Testis (tissue), 3 donors: ENCODE data around the gene FOXL1. TPM values are rescaled to one million over a fixed set of nuclear protein-coding genes. Genes with fewer than 3 reads are reported as not detected.

Experiments
- DNase-seq: peaks from one replicate; pipeline ENCODE4 v3.0.0-alpha.2; 2019
- H3K27ac ChIP-seq, 2 donors: fragments of 200-600 bp; sonication (generic); one replicate each; pipeline ENCODE4 v1.5.1; 2019
- H3K27me3 ChIP-seq: fragments of 200-600 bp; sonication (generic); one replicate; pipeline ENCODE4 v1.5.1; 2019
- H3K36me3 ChIP-seq: fragments of 200-600 bp; sonication (generic); one replicate; pipeline ENCODE4 v1.5.1; 2017; ENCODE audit warnings: low read depth; ENCODE audit errors: missing control alignments
- H3K4me1 ChIP-seq: fragments of 200-600 bp; sonication (generic); one replicate; pipeline ENCODE4 v1.5.1; 2019
- H3K4me3 ChIP-seq, 2 donors: fragments of 200-600 bp; sonication (generic); one replicate each; pipeline ENCODE4 v1.5.1; 2017 to 2019
- H3K9me3 ChIP-seq: fragments of 200-600 bp; sonication (generic); one replicate; pipeline ENCODE4 v1.5.1; 2017
- CTCF ChIP-seq, 3 experiments: fragments of 450-650 bp in 2 of 3; fragments of 200-600 bp in 1 of 3; sonication (generic) in 1 of 3; IDR thresholded peaks; one replicate each; pipeline ENCODE4 v1.5.1; 2016 to 2019; ENCODE audit warnings: antibody characterized with exemption in 3 of 3, mild to moderate bottlenecking in 2 of 3, moderate library complexity in 1 of 3
- POLR2A ChIP-seq: fragments of 450-650 bp; IDR thresholded peaks from one replicate; pipeline ENCODE4 v1.6.1; 2017; ENCODE audit warnings: antibody characterized with exemption, mild to moderate bottlenecking, moderate library complexity
- WGBS, 2 donors: methylation state at CpG; one replicate each; pipeline ENCODE4 v1.1.5; 2018; 5-methylcytosine and 5-hydroxymethylcytosine counted together
- intact Hi-C: fragments of 100-400 bp; cut with DNase I; formaldehyde crosslinking; loops from one replicate; pipeline ENCODE4 v1.15.1; 2023; ENCODE audit warnings: low total_unique reads
- polyA plus RNA-seq: library from polyadenylated mRNA; stranded (reverse); fragments of 350-450 nt; fragmentation: Illumina TruSeq; extraction: RNeasy Lipid Tissue Mini Kit (QIAGEN cat#74804); gene quantifications from one replicate; pipeline ENCODE4 v1.2.3, GENCODE V29; 2014; ENCODE audit warnings: low read depth, low replicate concordance; ENCODE audit not compliant: insufficient read depth
- total RNA-seq, 2 donors: library from RNA; depleted of rRNA; stranded (reverse); fragments of >200 nt; gene quantifications; one replicate each; pipeline ENCODE4 v1.2.3, GENCODE V29; 2016

The FOXL1 gene
- total and polyA plus RNA-seq, 3 donors from 2014 or later: 1.4 to 5.9 (median 4.6) TPM

- WGBS, 2 donors: 87 to 91% methylated on average over 17 of the region's 17 CpGs
- DNase-seq: no peak
- H3K4me1 ChIP-seq: no peaks in the 10 kb centered on the region
- no peaks in the 10 kb centered on the region for H3K36me3 ChIP-seq
- no peaks in the 10 kb centered on the region for H3K9me3 ChIP-seq
- no peak overlapping the region for H3K27ac ChIP-seq
- no peak overlapping the region for H3K4me3 ChIP-seq
- intact Hi-C loops: no loop called here
- H3K27me3 ChIP-seq: no peaks in the 10 kb centered on the region
- TF ChIP-seq CTCF (IDR thresholded peaks at IDR 0.05): no peak
- no peak for TF ChIP-seq POLR2A
Observed at GRCh38 chr16:86625029-86625428, 46.7 kb downstream of the FOXL1 start.

- WGBS, 2 donors: 75 to 90% methylated on average over 7 of the region's 7 CpGs
- Histone ChIP-seq H3K36me3 (no peaks in the 10 kb centered on the region), H3K9me3 (no peaks in the 10 kb centered on the region), H3K27me3 (no peaks in the 10 kb centered on the region), H3K27ac (no peak overlapping the region), H3K4me3 (no peak overlapping the region), H3K4me1 (no peaks in the 10 kb centered on the region)
- no peak for DNase-seq
- intact Hi-C loops: no loop called here
- no peak for TF ChIP-seq POLR2A
- no peak for TF ChIP-seq CTCF (IDR thresholded peaks at IDR 0.05)
Observed at GRCh38 chr16:86625821-86626220, 47.5 kb downstream of the FOXL1 start.

GRCh38 chr16:86626284-86626683, 47.9 kb downstream of the FOXL1 start:
- no peaks in the 10 kb centered on the region for H3K36me3 ChIP-seq
- no peaks in the 10 kb centered on the region for H3K9me3 ChIP-seq
- no peak for TF ChIP-seq POLR2A
- no peak for TF ChIP-seq CTCF (IDR thresholded peaks at IDR 0.05)
- DNase-seq: no peak
- no peak overlapping the region for H3K4me3 ChIP-seq
- WGBS, 2 donors: 72 to 91% methylated on average over 12 of the region's 12 CpGs
- no peak overlapping the region for H3K27ac ChIP-seq
- intact Hi-C loops: no loop called here
- no peaks in the 10 kb centered on the region for H3K27me3 ChIP-seq
- H3K4me1 ChIP-seq: no peaks in the 10 kb centered on the region

GRCh38 chr16:86626966-86627365, 48.6 kb downstream of the FOXL1 start:
- Histone ChIP-seq H3K36me3 (no peaks in the 10 kb centered on the region), H3K27me3 (no peaks in the 10 kb centered on the region), H3K9me3 (no peaks in the 10 kb centered on the region), H3K27ac (no peak overlapping the region), H3K4me1 (no peaks in the 10 kb centered on the region), H3K4me3 (no peak overlapping the region)
- intact Hi-C loops: no loop called here
- no peak for DNase-seq
- 82 to 87% methylated on average over 8 of the region's 8 CpGs for WGBS, 2 donors
- no peak for TF ChIP-seq POLR2A
- TF ChIP-seq CTCF (IDR thresholded peaks at IDR 0.05): no peak

GRCh38 chr16:86628614-86629013, 50.3 kb downstream of the FOXL1 start:
- H3K9me3 ChIP-seq: no peaks in the 10 kb centered on the region
- no peak overlapping the region for H3K4me3 ChIP-seq
- H3K4me1 ChIP-seq: no peaks in the 10 kb centered on the region
- no peak overlapping the region for H3K27ac ChIP-seq
- no peaks in the 10 kb centered on the region for H3K27me3 ChIP-seq
- TF ChIP-seq POLR2A: no peak
- no peak for TF ChIP-seq CTCF (IDR thresholded peaks at IDR 0.05)
- no peaks in the 10 kb centered on the region for H3K36me3 ChIP-seq
- intact Hi-C loops: no loop called here
- 88 to 92% methylated on average over 5 of the region's 5 CpGs for WGBS, 2 donors
- DNase-seq: no peak
